ENCODE measurements around the gene NCOA6. TPM values are rescaled to one million over a fixed set of nuclear protein-coding genes. Genes with fewer than 3 reads are reported as not detected.
A peak's percentile ranks its signal among the peaks of the same experiment; 100 is the strongest.
"Not testable (repeated sequence)": the region's sequence is repeated elsewhere in the genome, so short reads cannot be mapped to it uniquely, and the experiment has no call there.

NCOA6 gene
- total and polyA plus RNA-seq, 2 donors (not counting 1 experiment from before 2014, with no cell fraction given): 8.1 to 12.0 TPM

GRCh38 chr20:34716921-34717229 is 108.6 kb downstream of the NCOA6 start:
- Histone ChIP-seq H2AFZ (ENCODE audit: low read length) (no peak overlapping the region), H3K4me3 (replicated peaks in 1 of 4; ENCODE audit: control extremely low read depth in 1 of 4, insufficient read depth in 1 of 4, low read depth in 3 of 4, low read length in 4 of 4) (no peak overlapping the region), H3K27me3 (ENCODE audit: control insufficient read depth, insufficient read depth, low read length) (no peaks in the 10 kb centered on the region), H3K9ac (ENCODE audit: insufficient read depth, low read length) (no peak overlapping the region), H3K36me3 (ENCODE audit: control insufficient read depth, insufficient read depth, low read length) (peaks cover 4% of the 10 kb centered on the region), H3K27ac (ENCODE audit: insufficient read depth, low read length) (no peak overlapping the region), H3K4me1 (ENCODE audit: control insufficient read depth, extremely low read depth, insufficient read depth, low read length) (peaks cover 15% of the 10 kb centered on the region), H3K4me2 (ENCODE audit: extremely low read depth, insufficient read depth, low read length) (no peak overlapping the region), H3K9me3 (ENCODE audit: control insufficient read depth, insufficient read depth, low read depth, low read length) (no peaks in the 10 kb centered on the region), H3K79me2 (ENCODE audit: control insufficient read depth, insufficient read depth, low read length) (no peaks in the 10 kb centered on the region), H4K20me1 (ENCODE audit: control insufficient read depth, extremely low read depth, insufficient read depth, low read length) (no peaks in the 10 kb centered on the region)
- DNase-seq (ENCODE audit: low read depth in 2 of 2): no peak
- TF ChIP-seq EZH2 (IDR thresholded peaks at IDR 0.05; ENCODE audit: low read length, missing control alignments) (no peak), CTCF (conservative IDR thresholded peaks at IDR 0.05 in 1 of 2, IDR thresholded peaks at IDR 0.05 in 1 of 2; ENCODE audit: low read depth in 1 of 2, low read length in 2 of 2) (no peak)

GRCh38 chr20:34715384-34715783 is 110.1 kb downstream of the NCOA6 start:
- peaks cover 19% of the 10 kb centered on the region for H3K4me1 ChIP-seq (ENCODE audit: control insufficient read depth, extremely low read depth, insufficient read depth, low read length)
- no peak overlapping the region for H2AFZ ChIP-seq (ENCODE audit: low read length)
- peaks cover 6% of the 10 kb centered on the region for H3K36me3 ChIP-seq (ENCODE audit: control insufficient read depth, insufficient read depth, low read length)
- H3K9me3 ChIP-seq (ENCODE audit: control insufficient read depth, insufficient read depth, low read depth, low read length): no peaks in the 10 kb centered on the region
- peaks cover 1% of the 10 kb centered on the region for H3K79me2 ChIP-seq (ENCODE audit: control insufficient read depth, insufficient read depth, low read length)
- H3K9ac ChIP-seq (ENCODE audit: insufficient read depth, low read length): no peak overlapping the region
- no peak overlapping the region for H3K27ac ChIP-seq (ENCODE audit: insufficient read depth, low read length)
- no peaks in the 10 kb centered on the region for H3K27me3 ChIP-seq (ENCODE audit: control insufficient read depth, insufficient read depth, low read length)
- no peaks in the 10 kb centered on the region for H4K20me1 ChIP-seq (ENCODE audit: control insufficient read depth, extremely low read depth, insufficient read depth, low read length)
- TF ChIP-seq CTCF (conservative IDR thresholded peaks at IDR 0.05 in 1 of 2, IDR thresholded peaks at IDR 0.05 in 1 of 2; ENCODE audit: low read depth in 1 of 2, low read length in 2 of 2): no peak
- no peak for TF ChIP-seq EZH2 (IDR thresholded peaks at IDR 0.05; ENCODE audit: low read length, missing control alignments)
- H3K4me3 ChIP-seq (replicated peaks in 1 of 4; ENCODE audit: control extremely low read depth in 1 of 4, insufficient read depth in 1 of 4, low read depth in 3 of 4, low read length in 4 of 4): no peak overlapping the region
- DNase-seq (ENCODE audit: low read depth in 2 of 2): peak in 1 of 2 donors; percentile 20
- H3K4me2 ChIP-seq (ENCODE audit: extremely low read depth, insufficient read depth, low read length): no peak overlapping the region

GRCh38 chr20:34713944-34714515 is 111.4 kb downstream of the NCOA6 start:
- not testable (repeated sequence) for H3K79me2 ChIP-seq (ENCODE audit: control insufficient read depth, insufficient read depth, low read length); H3K4me2 ChIP-seq (ENCODE audit: extremely low read depth, insufficient read depth, low read length); H4K20me1 ChIP-seq (ENCODE audit: control insufficient read depth, extremely low read depth, insufficient read depth, low read length); DNase-seq (ENCODE audit: low read depth in 2 of 2); H3K4me3 ChIP-seq (replicated peaks in 1 of 4; ENCODE audit: control extremely low read depth in 1 of 4, insufficient read depth in 1 of 4, low read depth in 3 of 4, low read length in 4 of 4); H3K9me3 ChIP-seq (ENCODE audit: control insufficient read depth, insufficient read depth, low read depth, low read length); H3K9ac ChIP-seq (ENCODE audit: insufficient read depth, low read length); H2AFZ ChIP-seq (ENCODE audit: low read length); H3K36me3 ChIP-seq (ENCODE audit: control insufficient read depth, insufficient read depth, low read length); H3K27me3 ChIP-seq (ENCODE audit: control insufficient read depth, insufficient read depth, low read length)
- H3K27ac ChIP-seq (ENCODE audit: insufficient read depth, low read length): peak overlapping the region; percentile 49
- peaks cover 20% of the 10 kb centered on the region for H3K4me1 ChIP-seq (ENCODE audit: control insufficient read depth, extremely low read depth, insufficient read depth, low read length)
